Skin of body (tissue), 2 donors: Measurements from ENCODE around the gene ASIC1. TPM values are rescaled to one million over a fixed set of nuclear protein-coding genes. Genes with fewer than 3 reads are reported as not detected.
"Not testable (repeated sequence)": the region's sequence is repeated elsewhere in the genome, so short reads cannot be mapped to it uniquely, and the experiment has no call there.

Experiments
- DNase-seq: peaks from one replicate; lab custom pipeline; 2025; lab: John Stamatoyannopoulos, UW
- total RNA-seq: library from RNA; depleted of rRNA; stranded (reverse); fragments of >200 nt; gene quantifications from one replicate; pipeline ENCODE4 v1.2.3, GENCODE V29; 2014

The ASIC1 gene
- total RNA-seq, 1 donor from 2014 or later, result 4.0 TPM

DNA sequence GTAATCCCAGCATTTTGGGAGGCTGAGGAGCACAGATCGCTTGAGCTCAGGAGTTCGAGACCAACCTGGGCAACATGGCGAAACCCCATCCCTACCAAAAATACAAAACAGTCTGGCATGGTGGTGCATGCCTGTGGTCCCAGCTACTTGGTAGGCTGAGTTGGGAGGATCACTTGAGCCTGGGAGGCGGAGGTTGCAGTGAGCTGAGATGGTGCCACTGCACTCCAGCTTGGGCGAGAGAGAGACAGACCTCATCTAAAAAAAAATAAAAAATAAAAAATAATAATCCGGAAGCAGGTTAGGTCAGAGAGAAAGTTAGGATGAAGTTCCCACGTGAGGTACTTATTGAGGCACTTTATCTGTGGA, 27.0 kb downstream of the ASIC1 start:
- DNase-seq, result not testable (repeated sequence)

- DNase-seq, result peak; percentile 87
Observed at GRCh38 chr12:50084775-50085614, 27.6 kb downstream of the ASIC1 start, which contains the start of gene SMARCD1. TSS of gene SMARCD1 (plus strand) at chr12:50085342. CDS start at chr12:50085370, 28 bp downstream.

DNA sequence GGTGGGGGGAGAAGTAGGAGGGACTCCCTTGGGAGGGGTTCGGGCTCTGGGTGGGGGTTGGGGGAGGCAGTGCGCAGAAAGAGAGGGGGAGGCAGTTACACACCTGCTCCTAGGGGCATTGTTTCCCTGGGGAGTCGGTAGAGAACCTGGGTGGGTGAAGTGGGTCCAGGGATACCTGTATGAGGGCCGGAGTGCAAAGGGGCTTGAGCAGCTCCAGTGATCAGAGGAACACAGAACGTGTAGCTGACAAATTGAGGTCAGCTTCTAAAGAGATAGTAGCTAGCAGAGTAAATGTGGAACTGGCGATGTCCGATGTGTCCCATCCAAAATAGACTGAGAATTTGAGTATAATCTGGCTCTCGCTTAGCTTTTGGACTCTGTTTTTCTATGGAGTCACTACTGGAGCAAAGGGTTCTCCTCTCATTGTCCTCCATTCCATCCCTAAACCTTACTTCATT, 28.2 kb downstream of the ASIC1 start:
- DNase-seq, result no peak

- DNase-seq, result no peak
Observed at GRCh38 chr12:50086148-50086547, 28.8 kb downstream of the ASIC1 start.

DNA sequence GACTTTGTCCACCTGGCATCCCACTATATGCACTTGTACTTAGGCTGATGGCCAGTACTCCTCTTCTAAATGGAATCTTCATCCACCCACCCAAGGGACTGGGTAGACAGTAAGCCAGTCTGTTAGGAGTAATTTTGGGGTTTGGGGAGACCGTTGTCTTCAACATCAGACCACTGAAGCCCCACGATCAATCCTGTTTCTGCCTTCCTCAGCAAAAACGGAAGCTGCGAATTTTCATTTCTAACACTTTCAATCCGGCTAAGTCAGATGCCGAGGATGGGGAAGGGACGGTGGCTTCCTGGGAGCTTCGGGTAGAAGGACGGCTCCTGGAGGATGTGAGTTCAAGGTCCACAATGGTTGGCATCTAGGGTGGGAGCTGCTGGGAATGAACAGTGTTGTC, 29.8 kb downstream of the ASIC1 start:
- no peak for DNase-seq

- no peak for DNase-seq
Observed at GRCh38 chr12:50087995-50088394, 30.6 kb downstream of the ASIC1 start.

DNA sequence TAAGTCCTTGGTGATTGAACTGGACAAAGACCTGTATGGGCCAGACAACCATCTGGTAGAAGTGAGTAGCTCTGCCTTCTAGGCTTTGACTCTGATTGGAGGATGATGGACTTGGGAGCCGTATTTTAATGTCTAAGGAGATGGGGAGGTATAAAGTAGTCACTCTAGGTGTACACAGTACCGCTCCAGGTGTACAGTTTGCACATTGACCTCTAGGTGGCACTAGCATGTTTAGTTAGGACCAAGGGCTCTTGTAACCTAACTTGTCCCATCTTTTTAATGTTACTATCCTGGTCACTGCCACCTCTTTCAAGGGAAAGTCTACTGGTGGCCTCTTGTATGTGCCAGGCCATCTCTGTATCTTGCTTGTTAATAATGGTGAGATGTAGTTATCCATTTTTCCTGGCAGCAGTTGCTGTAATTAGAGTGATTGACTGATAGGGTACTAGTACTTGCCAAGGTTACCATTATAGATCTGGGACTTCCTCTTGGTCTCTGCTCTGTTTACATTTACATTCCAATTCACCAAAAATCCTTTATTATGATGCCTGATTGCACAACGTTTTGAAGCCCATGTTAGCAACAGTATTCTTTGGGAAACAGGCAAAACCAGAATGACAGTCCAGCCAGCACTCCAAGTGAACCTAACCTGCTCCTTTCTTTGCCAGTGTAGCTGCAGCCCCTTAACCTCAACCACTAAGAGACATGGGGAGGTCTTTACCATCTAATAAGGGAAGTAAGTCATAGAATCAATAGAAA, 31.4 kb downstream of the ASIC1 start:
- no peak for DNase-seq

- no peak for DNase-seq
Observed at GRCh38 chr12:50089730-50090129, 32.3 kb downstream of the ASIC1 start.

DNA sequence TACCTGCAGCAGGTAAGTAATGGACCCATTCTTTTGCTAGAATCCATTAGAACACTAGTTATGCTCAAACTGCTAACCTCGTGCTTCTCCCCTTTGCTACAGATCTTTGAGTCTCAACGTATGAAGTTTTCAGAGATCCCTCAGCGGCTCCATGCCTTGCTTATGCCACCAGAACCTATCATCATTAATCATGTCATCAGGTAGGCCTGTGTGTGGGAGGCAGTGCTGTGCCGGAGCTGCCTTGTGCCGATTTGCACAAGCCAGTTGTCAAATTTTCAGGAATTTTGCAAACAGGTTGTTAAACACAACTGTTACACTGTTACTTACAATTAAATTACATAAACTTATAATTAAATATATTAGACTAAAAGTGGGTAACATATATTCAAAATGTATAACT, 33.0 kb downstream of the ASIC1 start:
- no peak for DNase-seq

DNA sequence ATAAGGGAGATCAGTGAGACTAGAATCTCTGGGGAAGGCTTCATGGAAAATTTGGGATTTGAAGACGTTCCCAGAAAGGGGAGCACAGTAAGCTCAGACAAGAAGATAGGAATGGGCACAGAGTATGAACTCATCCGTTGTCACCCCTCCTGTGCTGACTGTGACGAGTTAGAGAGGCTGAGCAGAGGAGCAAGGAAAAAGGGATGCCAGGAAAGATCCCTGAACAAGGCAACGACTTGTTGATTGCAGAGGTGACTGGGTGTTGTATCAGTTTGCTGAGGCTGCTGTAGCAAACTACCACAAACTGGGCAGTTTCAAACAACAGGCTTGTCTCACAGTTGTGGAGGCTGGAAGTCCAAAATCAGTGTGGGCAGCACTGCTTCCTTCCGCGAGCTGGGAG, 40.6 kb downstream of the ASIC1 start:
- DNase-seq, result no peak

GRCh38 chr12:50099302-50100008, 42.1 kb downstream of the ASIC1 start:
- no peak for DNase-seq

GRCh38 chr12:50100561-50100960, 43.2 kb downstream of the ASIC1 start:
- DNase-seq, result no peak

DNA sequence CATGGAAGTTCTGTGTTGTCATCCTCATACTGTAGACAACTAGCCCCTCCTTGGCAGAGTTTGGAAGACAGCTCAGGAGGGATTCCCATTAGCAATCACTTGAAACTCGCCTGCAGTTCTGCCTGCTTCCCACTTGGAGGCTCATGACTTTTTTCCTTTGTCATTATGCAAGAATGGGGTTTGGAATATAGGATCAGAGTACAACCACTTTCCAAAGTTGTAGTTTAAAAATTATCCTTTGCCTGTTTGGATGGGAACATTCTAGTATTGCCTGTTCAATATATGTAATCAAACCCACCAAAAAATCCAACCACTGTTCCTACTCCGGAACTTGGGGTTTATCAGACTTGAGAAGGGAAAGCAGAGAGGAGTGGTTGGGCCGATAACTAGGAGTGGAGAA, 44.3 kb downstream of the ASIC1 start:
- peak; percentile 12 for DNase-seq

DNA sequence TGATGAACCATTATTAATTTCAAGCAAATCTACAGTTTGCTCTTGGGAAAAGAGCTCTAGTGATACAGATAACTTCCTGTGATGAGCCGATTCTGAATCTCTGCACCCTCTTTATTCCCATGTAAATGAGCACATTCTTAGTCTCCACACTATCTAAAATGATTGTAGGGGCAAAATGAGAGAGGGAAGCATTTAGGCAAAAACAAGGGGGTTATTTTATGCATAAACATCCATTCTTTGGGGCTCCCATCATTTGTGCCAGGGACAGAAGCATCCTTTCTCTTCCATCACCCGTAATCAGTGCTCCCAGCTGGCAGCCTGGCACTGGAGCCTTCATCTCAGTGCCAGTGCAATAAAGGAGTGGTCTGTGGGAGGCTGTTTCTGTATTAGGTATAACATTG, 44.7 kb downstream of the ASIC1 start:
- no peak for DNase-seq

- DNase-seq, result no peak
Observed at GRCh38 chr12:50102646-50103309, 45.4 kb downstream of the ASIC1 start.

DNA sequence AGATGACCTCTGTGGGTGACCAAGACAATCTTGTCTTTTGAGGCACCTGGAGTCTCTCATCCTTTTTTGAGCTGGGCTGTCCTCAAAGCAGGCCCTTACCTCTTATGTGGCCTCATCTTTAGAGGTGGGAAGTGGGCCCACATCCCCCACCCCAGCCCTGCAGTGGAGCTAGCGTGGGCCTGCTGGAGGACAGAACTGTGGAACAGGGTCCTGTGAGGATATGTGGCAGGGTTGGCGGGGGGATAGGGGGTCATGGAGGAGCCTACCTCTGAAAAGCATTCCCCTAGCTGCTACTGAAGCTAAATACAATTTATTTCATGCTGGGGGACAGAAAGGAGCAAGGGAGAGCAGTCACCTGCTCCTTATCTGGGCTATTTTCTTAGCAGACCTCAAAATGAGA, 46.0 kb downstream of the ASIC1 start:
- no peak for DNase-seq

DNA sequence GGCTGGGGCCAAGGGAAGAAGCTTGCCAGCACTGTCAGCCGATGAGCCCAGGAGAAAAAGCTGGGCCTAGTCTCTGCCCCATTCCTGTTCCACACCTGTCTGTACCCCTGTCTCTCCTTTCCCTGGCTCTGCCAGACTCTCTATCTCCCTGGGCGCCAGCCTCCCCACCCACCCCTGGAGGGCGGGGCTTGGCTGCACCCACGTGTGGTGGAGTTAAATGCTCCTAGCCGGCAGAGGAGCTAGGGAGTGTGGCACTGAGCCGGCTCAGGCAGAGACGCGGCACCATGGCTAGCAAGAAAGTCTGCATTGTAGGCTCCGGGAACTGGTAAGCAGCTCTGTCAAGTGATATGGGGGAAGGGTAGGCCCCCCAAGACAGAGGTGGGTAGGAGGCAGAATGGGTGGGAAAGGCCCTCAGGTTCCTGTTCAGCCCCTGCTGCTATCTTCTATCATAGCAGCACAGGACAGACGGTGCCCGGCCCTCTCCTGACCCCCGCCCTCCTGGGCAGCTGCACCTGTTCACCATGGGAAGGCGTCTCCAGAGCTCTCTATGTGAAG, 46.4 kb downstream of the ASIC1 start, which contains the start of gene GPD1:
Gene GPD1, plus strand, starts transcription at position 242 of the 555 bp plus-strand sequence. Its CDS starts 43 bp downstream, at position 285.
- no peak for DNase-seq

GRCh38 chr12:50104417-50105366, 47.3 kb downstream of the ASIC1 start:
- DNase-seq, result no peak

- DNase-seq, result no peak
Observed at GRCh38 chr12:50105913-50106450, 48.6 kb downstream of the ASIC1 start.
